Measurements from ENCODE around the gene BTC.
A peak's percentile ranks its signal among the peaks of the same experiment; 100 is the strongest.
"Not testable (repeated sequence)": the region's sequence is repeated elsewhere in the genome, so short reads cannot be mapped to it uniquely, and the experiment has no call there.

Gene BTC, protein sequence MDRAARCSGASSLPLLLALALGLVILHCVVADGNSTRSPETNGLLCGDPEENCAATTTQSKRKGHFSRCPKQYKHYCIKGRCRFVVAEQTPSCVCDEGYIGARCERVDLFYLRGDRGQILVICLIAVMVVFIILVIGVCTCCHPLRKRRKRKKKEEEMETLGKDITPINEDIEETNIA

DNA sequence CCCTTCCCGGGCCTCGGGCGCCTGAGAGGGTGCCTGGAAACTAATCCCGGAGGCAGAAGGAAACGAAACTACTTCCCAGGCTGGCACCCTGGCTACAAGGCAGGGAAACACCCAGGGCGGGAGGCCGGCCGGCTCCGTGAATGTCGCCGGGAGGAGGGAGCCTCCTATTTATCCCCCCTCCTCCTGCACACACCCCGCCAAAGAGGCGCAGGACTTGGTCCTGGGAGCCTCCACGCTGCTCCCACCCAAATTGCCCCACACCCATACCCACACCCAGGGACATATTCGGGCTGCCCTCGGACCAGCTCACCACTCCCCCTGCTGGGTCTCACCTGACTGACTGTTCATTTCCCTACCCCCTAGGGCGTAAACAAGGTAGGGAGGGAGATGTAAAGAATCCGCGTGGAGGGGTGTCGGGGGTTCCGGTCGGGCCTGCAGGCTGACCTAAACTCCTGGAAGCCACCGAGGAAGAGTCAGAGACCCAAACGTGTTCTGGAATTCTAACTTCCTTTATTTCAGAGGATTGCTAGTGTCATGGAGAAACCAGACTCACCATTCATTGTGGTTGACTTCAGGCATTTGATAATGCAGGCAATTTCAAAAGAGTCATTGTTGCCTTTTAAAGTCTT, at the start of gene BTC:
TSS of gene BTC (minus strand) at position 142 of the 629 bp plus-strand sequence. CDS start 198 bp downstream, outside the sequence.
- FAIRE-seq (no peak), DNase-seq (ENCODE audit: low spot score) (no peak)

DNA sequence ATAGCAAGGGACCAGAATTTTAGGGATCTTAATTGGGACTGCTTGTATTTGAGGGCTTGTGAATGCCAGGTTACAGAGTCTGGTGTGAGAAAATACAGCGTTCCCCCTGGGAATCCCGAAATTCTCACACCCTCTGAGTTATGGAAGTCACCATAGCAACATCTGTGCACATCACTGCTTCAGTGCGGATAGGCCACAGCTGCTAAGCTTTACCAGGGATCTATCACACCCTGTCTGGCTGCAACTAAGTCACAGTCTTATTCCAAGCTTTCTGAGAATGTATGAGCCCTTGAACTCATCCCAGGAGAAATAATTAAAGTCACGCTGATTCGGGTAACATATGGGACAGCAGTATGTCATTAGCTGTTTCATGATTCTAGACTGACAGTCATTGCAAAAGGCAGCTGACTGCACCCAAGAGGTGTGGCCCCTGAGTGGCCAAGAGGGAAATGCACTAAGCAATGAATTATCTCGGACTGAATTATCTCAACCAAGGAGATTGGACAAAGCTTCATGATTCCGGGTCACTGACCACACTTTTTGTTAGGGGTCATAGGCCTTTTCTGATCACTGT, 46.7 kb upstream of the BTC start:
- no peak for DNase-seq (ENCODE audit: low spot score)
- no peak for FAIRE-seq

GRCh38 chr4:74838746-74839370, 44.5 kb upstream of the BTC start:
- DNase-seq (ENCODE audit: low spot score) (no peak), FAIRE-seq (no peak)

- no peak for DNase-seq (ENCODE audit: low spot score)
- no peak for FAIRE-seq
Observed at GRCh38 chr4:74830928-74831327, 36.6 kb upstream of the BTC start.

DNA sequence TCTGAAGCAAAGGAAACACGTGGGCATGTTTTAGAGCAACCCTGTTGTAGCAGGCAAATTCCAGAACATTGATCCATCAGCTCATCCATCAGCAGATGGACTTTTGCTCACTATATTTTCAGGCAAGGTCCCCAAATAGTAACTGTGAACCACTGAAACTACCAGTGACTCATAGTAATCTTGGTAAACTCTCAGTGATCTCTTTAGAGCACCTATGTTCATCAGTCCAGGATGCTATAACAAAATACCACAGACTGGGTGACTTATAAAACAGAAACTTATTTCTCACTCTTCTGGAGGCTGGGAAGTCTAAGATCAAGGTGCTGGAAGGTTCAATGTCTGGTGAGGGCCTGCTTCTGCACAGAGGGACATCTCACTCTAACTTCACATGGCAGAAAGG, 28.9 kb upstream of the BTC start:
- DNase-seq (ENCODE audit: low spot score) (no peak), FAIRE-seq (no peak)

GRCh38 chr4:74822603-74823002, 28.3 kb upstream of the BTC start:
- DNase-seq (ENCODE audit: low spot score): no peak
- no peak for FAIRE-seq

DNA sequence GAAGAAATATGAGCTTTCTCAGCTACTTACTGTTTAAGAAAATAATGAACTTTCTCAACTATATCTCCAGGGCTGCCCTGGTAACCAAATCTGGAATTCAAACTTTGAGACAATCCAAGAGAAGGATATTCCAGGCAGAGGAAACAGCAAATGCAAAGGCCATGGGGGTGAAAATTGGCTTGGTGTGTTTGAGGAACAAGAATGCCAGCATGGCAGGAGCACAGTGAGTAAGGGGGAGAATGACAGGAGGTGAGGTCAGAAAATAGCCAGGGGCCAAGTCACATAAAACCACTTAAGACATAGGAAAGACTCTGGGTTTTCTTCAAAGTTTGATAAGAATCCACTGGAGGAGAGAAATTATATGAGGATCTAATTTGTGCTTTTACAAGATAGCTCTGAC, 27.2 kb upstream of the BTC start:
- FAIRE-seq: no peak

DNA sequence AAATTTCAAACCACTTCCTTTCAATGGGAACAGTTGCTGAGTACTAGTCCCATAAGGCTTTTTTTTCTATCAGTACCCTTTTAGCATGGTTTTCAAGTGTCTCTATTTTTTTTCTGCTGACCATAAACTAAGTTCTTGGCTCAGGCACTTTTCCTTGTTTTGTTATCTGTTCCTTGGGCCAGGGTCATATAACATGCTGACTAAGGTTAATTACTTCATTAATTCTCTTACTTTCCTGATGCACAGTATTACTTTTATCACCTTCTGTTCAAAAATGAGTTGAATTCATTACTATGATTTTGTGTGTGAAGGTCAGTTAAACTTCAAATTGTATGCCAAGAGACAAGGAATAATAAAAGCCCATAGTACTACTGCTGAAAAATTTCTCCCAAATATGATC, 19.7 kb upstream of the BTC start:
- no peak for DNase-seq (ENCODE audit: low spot score)
- FAIRE-seq: no peak

More for the DNA sequence above, 27.2 kb upstream of the BTC start:
- DNase-seq (ENCODE audit: low spot score): no peak

DNA sequence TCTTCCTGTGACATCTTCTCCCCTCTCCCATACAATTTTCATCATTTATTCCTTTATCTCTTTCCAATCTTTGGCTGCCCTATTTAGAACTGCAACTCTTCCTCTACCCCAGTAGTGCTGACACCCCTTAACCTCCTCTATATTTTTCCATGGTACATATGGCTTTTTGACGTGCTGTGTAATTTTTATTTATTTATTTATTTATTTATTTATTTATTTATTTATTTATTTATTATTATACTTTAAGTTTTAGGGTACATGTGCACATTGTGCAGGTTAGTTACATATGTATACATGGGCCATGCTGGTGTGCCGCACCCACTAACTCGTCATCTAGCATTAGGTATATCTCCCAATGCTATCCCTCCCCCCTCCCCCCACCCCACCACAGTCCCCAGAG, 17.7 kb upstream of the BTC start:
- DNase-seq (ENCODE audit: low spot score); FAIRE-seq: not testable (repeated sequence)

DNA sequence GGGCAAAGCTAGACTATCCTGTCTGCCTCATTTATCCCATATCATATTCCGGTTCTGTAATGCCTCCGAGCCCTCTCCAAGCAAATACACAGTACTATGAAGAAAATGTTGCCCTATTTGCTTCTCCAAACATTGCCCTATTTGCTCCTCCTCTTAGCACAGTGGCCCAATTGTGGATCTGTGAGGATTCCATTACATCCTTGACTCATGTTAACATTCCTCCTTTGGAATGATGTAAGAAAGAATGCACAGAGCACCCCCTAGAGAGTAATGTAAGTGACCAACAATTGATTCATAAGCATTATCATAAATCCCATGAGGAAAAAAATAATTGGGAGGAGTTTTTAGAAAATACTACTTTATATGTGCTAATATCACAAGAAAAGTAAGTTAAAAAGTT, 11.3 kb upstream of the BTC start:
- FAIRE-seq: no peak
- peak; percentile 12 for DNase-seq (ENCODE audit: low spot score)

- FAIRE-seq (no peak), DNase-seq (ENCODE audit: low spot score) (no peak)
Observed at GRCh38 chr4:74800310-74800709, 6.0 kb upstream of the BTC start.

DNA sequence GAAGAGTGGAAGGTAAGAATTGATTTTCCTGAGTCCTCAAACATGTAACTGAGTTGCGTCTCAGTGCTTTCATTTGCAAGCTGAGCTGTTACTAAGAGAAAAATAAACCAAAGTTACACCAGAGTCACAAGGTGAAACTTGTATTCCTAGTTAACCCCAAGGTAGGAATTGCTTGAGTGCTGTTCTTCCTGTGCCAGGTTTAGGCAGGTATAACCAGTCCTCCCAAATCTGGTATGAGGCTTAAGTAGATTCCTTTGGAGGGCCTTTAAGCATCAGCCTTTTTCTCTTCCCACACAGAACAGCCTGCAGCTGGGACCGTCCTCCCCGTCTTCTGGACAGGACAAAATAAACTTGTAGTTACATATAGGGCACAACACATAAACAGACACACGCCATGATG, 2.3 kb upstream of the BTC start:
- FAIRE-seq (no peak), DNase-seq (ENCODE audit: low spot score) (no peak)

DNA sequence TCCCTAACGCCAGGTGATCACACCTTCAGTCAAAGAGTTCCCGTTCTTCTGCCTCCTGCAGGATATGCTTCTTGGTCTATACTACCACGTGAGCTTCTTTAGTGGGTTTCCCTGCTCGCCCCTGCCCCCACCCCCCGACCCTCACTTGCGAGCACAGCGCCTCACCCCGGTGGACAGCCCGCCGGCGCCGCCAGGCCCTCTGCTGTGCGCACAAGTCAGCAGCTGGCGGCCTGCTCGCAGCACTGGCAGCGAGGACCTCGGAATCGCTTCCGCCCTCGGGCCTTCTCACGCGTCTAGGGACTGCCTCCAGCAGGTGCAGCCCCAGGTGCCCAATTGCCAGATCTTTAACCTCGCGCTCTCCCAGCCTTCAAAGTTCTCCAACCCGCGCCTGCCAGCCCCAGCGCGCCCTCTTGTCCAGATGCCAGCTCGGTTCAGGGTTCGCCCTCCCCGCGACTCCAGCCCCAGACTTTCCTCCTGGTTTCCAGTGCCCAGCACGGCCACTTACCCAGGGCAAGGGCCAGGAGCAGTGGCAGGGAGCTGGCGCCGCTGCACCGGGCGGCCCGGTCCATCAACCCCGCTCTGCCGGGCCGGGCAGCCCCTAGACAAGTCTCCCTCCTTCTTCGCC, 454 bp downstream of the BTC start:
- no peak for DNase-seq (ENCODE audit: low spot score)
- FAIRE-seq: no peak

GRCh38 chr4:74790652-74791051, 3.7 kb downstream of the BTC start:
- FAIRE-seq (no peak), DNase-seq (ENCODE audit: low spot score) (no peak)

DNA sequence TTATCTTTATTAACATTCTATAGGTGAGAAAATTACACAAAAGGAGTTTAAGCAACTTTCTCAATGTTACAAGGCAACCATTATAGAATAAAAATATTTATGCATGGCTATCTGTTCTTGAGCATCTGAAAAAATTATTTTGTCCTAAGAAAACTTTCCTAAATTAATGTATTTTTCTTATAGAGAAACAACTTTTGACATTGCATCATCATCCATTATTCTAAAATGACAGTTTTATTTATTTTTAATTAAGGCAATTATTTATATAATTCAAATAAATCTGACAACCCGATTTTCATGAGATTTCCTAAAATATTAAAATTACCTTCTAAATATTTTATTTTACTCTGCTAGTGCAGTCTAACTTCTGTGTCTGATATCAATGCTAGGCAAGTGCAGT, 4.8 kb downstream of the BTC start:
- no peak for DNase-seq (ENCODE audit: low spot score)
- FAIRE-seq: no peak

GRCh38 chr4:74777531-74777930, 16.8 kb downstream of the BTC start:
- DNase-seq (ENCODE audit: low spot score) (no peak), FAIRE-seq (no peak)

DNA sequence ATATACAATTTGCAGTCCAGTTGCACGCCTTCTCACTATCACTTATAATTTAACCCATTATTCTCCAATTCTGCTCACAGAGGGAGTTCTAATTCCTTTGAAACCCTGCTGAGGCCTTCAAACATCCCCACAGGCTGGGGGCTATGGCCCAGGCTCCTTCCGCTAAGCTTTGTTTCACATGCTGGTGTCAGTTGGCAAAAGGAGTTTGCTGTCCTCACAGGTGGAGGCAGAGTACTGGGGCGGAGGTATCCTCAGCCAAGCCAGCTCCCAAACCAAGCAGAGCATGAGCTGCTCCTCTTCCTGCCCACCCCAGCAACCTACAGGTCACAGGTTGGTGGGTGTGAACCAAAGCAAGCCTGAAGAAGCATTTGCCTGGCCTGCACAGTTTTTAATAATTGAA, 21.5 kb downstream of the BTC start:
- no peak for FAIRE-seq
- no peak for DNase-seq (ENCODE audit: low spot score)

GRCh38 chr4:74772106-74772505, 22.2 kb downstream of the BTC start:
- DNase-seq (ENCODE audit: low spot score) (no peak), FAIRE-seq (no peak)

GRCh38 chr4:74770226-74770910, 24.0 kb downstream of the BTC start:
- DNase-seq (ENCODE audit: low spot score) (no peak), FAIRE-seq (no peak)

DNA sequence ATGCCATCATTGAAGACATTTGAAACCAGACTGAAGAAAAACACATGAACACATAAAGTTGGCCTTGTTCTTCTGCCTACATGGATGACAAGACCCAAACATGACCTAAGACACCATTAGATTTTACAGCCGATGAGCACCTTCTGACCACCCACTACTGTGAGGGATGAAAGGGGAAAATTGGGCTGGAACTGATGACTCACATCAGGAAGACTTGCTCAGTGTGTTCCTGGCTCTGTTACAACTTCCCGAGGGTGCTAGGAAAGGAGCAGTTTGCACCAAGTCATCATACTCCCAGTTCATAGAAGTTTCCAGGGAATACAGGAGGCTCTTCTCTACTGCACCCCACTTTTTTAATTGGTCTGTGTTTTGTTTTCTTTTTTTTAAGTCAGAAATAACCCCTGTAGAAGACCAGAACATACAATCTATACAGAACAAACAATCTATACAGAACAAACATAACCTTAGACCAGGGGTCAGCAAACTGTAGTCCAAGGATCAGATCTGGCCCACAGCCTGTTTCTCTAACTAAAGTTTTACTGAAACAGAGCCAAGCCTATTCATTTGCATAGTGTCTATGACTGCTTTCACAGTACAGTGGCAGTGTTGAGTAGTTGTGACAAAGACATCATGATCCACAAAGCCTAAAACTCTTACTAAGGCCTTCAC, 25.3 kb downstream of the BTC start:
- DNase-seq (ENCODE audit: low spot score) (peak; percentile 29), FAIRE-seq (peak; percentile 56)

DNA sequence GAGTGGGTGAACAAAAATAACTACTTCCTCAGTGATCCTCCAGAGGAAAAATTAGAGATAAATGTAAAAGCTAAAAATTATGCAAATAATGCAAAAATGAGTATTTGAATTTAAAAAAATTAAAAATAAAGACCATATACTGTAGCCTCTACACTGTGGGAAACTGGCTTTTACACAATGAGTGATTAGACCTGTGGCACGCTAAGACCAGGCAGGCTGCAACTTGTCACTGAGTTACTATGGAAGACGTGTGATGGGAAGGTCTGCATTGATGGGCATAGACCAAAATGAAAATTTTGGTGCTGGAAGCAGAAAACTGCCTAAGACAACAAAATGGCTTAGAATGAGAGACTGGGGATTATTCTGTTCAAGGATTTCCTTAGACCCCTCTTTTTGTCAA, 30.2 kb downstream of the BTC start:
- no peak for FAIRE-seq
- no peak for DNase-seq (ENCODE audit: low spot score)

Data from RCC 7860 (cell line).